CD14-positive monocyte (primary cell): ENCODE results near the gene CLDN7. TPM values are rescaled to one million over a fixed set of nuclear protein-coding genes. Genes with fewer than 3 reads are reported as not detected.

ENCODE experiments used
- DNase-seq, 3 donors: peaks; one replicate each; pipeline ENCODE4 v3.0.0-alpha.2; 2011 to 2022
- H2AFZ ChIP-seq: 2 replicates; pipeline ENCODE4 v1.6.0; 2012; ENCODE audit warnings: mild to moderate bottlenecking, low read depth, low read length, inconsistent platforms; ENCODE audit not compliant: insufficient read depth, poor library complexity, severe bottlenecking
- H3K27ac ChIP-seq, 2 donors: 1 replicate in 1 of 2; 2 replicates in 1 of 2; pipeline ENCODE4 v1.5.1; 2012 to 2013; ENCODE audit warnings: low read length in 2 of 2, control low read depth in 1 of 2, inconsistent platforms in 1 of 2, low read depth in 1 of 2, mild to moderate bottlenecking in 1 of 2
- H3K27me3 ChIP-seq, 2 donors: one replicate each; pipeline versions ENCODE4 v1.6.0 to v1.6.1; 2011 to 2013; ENCODE audit warnings: low read length in 2 of 2; ENCODE audit not compliant: control insufficient read depth in 2 of 2, insufficient read depth in 2 of 2
- H3K36me3 ChIP-seq, 2 donors: replicated peaks in 1 of 2; 1 replicate in 1 of 2; 2 replicates in 1 of 2; pipeline versions ENCODE4 v1.5.1 to v1.6.1; 2012 to 2013; ENCODE audit warnings: low read length in 2 of 2, control low read depth in 1 of 2, inconsistent platforms in 1 of 2, mild to moderate bottlenecking in 1 of 2; ENCODE audit not compliant: insufficient read depth in 2 of 2, control insufficient read depth in 1 of 2
- H3K4me1 ChIP-seq, 2 donors: 1 replicate in 1 of 2; 2 replicates in 1 of 2; pipeline versions ENCODE4 v1.5.1 to v1.6.1; 2012 to 2013; ENCODE audit warnings: low read length in 2 of 2, control low read depth in 1 of 2, inconsistent platforms in 1 of 2, mild to moderate bottlenecking in 1 of 2, moderate library complexity in 1 of 2; ENCODE audit not compliant: insufficient read depth in 2 of 2, control insufficient read depth in 1 of 2
- H3K4me2 ChIP-seq: replicated peaks from 2 replicates; pipeline ENCODE3; 2012; ENCODE audit warnings: low read length, moderate library complexity, mild to moderate bottlenecking; ENCODE audit not compliant: poor library complexity, severe bottlenecking; ENCODE audit errors: extremely low read depth
- H3K4me3 ChIP-seq, 3 experiments: fragments of 200-600 bp in 1 of 3; sonication (generic) in 1 of 3; replicated peaks in 1 of 3; 1 replicate in 2 of 3; 2 replicates in 1 of 3; pipeline ENCODE4 v1.5.1; 2011 to 2013; ENCODE audit warnings: low read length in 3 of 3, mild to moderate bottlenecking in 3 of 3, control low read depth in 2 of 3, low read depth in 2 of 3, inconsistent platforms in 1 of 3, moderate library complexity in 1 of 3
- H3K79me2 ChIP-seq: 2 replicates; pipeline ENCODE4 v1.6.0; 2012; ENCODE audit warnings: mild to moderate bottlenecking, control low read depth, inconsistent platforms, low read length, moderate library complexity; ENCODE audit not compliant: insufficient read depth
- H3K9ac ChIP-seq: 2 replicates; pipeline ENCODE4 v1.6.0; 2017; ENCODE audit warnings: low read length, mild to moderate bottlenecking; ENCODE audit not compliant: insufficient read depth, poor library complexity, severe bottlenecking
- H3K9me3 ChIP-seq, 2 donors: replicated peaks in 1 of 2; 1 replicate in 1 of 2; 2 replicates in 1 of 2; pipeline versions ENCODE4 v1.5.1 to v1.6.1; 2012 to 2013; ENCODE audit warnings: low read length in 2 of 2, control low read depth in 1 of 2; ENCODE audit not compliant: control insufficient read depth in 1 of 2, insufficient read depth in 1 of 2
- H4K20me1 ChIP-seq: 2 replicates; pipeline ENCODE4 v1.6.0; 2012; ENCODE audit warnings: mild to moderate bottlenecking, low read length, control low read depth, moderate library complexity; ENCODE audit not compliant: insufficient read depth
- H3K27ac Mint-ChIP-seq, 7 donors: one replicate each; pipeline ENCODE4 v1.8.0; 2020; ENCODE audit warnings: mild to moderate bottlenecking in 7 of 7, mixed read lengths in 7 of 7, moderate library complexity in 6 of 7, inconsistent platforms in 2 of 7
- H3K27me3 Mint-ChIP-seq, 3 donors: one replicate each; pipeline ENCODE4 v1.8.0; 2021 to 2022; ENCODE audit warnings: low read depth in 3 of 3, mild to moderate bottlenecking in 3 of 3, mixed read lengths in 3 of 3, moderate library complexity in 3 of 3, inconsistent platforms in 1 of 3
- H3K36me3 Mint-ChIP-seq, 2 donors: one replicate each; pipeline ENCODE4 v1.8.0; 2020; ENCODE audit warnings: mixed read lengths in 2 of 2, inconsistent platforms in 1 of 2, mild to moderate bottlenecking in 1 of 2
- H3K4me1 Mint-ChIP-seq: one replicate; pipeline ENCODE4 v1.8.0; 2020; ENCODE audit warnings: mild to moderate bottlenecking, mixed read lengths
- H3K4me3 Mint-ChIP-seq, 2 donors: one replicate each; pipeline ENCODE4 v1.8.0; 2020; ENCODE audit warnings: mild to moderate bottlenecking in 2 of 2, mixed read lengths in 2 of 2, moderate library complexity in 1 of 2
- H3K9me3 Mint-ChIP-seq, 7 donors: one replicate each; pipeline ENCODE4 v1.8.0; 2020 to 2022; ENCODE audit warnings: mixed read lengths in 7 of 7, mild to moderate bottlenecking in 6 of 7, moderate library complexity in 6 of 7, inconsistent platforms in 2 of 7
- WGBS: methylation state at CpG from one replicate; pipeline ENCODE4 v1.1.5; 2013; ENCODE audit warnings: missing lambda C conversion rate; ENCODE audit not compliant: insufficient coverage; 5-methylcytosine and 5-hydroxymethylcytosine counted together
- intact Hi-C, 2 donors: fragments of 100-400 bp; cut with micrococcal nuclease; formaldehyde crosslinking; loops; one replicate each; pipeline versions ENCODE4 v1.15.0 to v1.15.1; 2023
- polyA plus RNA-seq, 3 donors: library from polyadenylated mRNA; depleted of rRNA in 1 of 3; unstranded in 2 of 3; stranded (reverse) in 1 of 3; fragments of 300-500 nt in 2 of 3; fragments of >200 nt in 1 of 3; fragmentation: Illumina TruSeq in 2 of 3; gene quantifications; 1 replicate in 2 of 3; 2 replicates in 1 of 3; pipeline ENCODE4 v1.2.3, GENCODE V29; 2012 to 2021
- TF ChIP-seq, protein P1 (sequence below): fragments of 200-600 bp; IDR thresholded peaks from one replicate; pipeline ENCODE4 v1.8.0; 2022; ENCODE audit warnings: antibody characterized with exemption, mild to moderate bottlenecking

Gene CLDN7
- polyA plus RNA-seq, 3 donors: 0.49 to 13.4 (median 2.1) TPM

DNA sequence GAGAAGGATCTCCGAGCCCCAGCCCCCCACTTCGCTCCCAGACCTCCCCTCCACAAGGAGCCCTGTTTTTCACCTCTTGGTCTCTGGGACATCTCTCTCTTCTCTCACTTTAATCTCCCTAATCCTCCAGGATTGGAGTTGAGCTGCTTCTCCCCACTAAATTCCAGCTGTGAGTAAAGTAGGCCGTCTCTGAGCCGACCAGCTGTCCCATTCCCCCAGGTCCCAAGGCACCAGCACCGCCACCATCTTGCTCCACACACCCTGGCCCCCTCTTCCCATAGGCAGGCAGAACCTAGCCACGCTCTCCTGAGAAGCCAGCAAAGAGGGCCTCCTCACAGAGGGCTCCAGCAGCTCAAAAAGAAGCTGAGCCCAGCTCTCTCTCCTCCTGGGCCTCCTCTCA is 43.5 kb downstream of the CLDN7 start:
- H2AFZ ChIP-seq: no peak overlapping the region
- DNase-seq: no peak
- no peak overlapping the region for H3K4me3 ChIP-seq

DNA sequence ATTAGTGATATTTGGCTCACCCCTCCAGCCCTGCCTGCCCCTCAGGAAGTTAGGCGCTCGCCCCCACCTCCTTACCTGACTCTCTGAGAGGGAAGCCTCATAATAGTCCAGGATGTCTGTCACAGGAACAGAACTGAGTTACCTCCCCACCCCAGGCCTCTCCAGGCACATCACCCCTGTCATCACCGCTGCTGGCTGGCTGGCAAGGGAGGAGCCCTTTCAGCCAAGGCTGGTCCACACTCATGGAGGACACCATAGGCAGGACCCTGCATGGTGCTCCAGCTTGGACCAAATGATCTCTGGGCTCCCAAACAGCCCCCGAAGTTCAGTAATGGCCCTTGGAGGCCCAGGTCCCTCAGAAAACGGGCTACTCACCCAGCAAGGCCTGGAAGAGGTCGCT is 44.1 kb downstream of the CLDN7 start:
- WGBS: 70% methylated on average over 6 of the region's 6 CpGs
- Histone ChIP-seq H2AFZ (peak overlapping the region; percentile 74), H3K9me3 (no peaks in the 10 kb centered on the region), H3K4me3 (peak overlapping the region in 2 of 3 experiments; percentile 47 to 81), H4K20me1 (peaks cover 47% of the 10 kb centered on the region), H3K4me1 (peaks cover 72 to 81% of the 10 kb centered on the region in 2 donors), H3K4me2 (peak overlapping the region; percentile 90), H3K27me3 (no peaks in the 10 kb centered on the region), H3K27ac (peak overlapping the region; percentile 14 to 65), H3K36me3 (peaks cover 16 to 18% of the 10 kb centered on the region in 2 donors), H3K79me2 (peaks cover 57% of the 10 kb centered on the region), H3K9ac (no peak overlapping the region)
- Mint-ChIP-seq H3K9me3 (peaks cover 0 to 2% (median 0%) of the 10 kb centered on the region in 7 donors), H3K4me1 (peaks cover 76% of the 10 kb centered on the region), H3K36me3 (peaks cover 18 to 27% of the 10 kb centered on the region in 2 donors), H3K27ac (peak overlapping the region in 5 of 7 donors; percentile 23 to 91 (median 86)), H3K4me3 (peak overlapping the region; percentile 80 to 89), H3K27me3 (peaks cover 0 to 10% (median 2%) of the 10 kb centered on the region in 3 donors)
- intact Hi-C loops: loop anchor here in 1 of 2 donors (5.0 to 10.0 kb wide), 2 partner anchors 34 to 187 kb away; partner anchors contain the start of genes CTDNEP1, ELP5, NLGN2 and TMEM256
- TF ChIP-seq, protein P1, sequence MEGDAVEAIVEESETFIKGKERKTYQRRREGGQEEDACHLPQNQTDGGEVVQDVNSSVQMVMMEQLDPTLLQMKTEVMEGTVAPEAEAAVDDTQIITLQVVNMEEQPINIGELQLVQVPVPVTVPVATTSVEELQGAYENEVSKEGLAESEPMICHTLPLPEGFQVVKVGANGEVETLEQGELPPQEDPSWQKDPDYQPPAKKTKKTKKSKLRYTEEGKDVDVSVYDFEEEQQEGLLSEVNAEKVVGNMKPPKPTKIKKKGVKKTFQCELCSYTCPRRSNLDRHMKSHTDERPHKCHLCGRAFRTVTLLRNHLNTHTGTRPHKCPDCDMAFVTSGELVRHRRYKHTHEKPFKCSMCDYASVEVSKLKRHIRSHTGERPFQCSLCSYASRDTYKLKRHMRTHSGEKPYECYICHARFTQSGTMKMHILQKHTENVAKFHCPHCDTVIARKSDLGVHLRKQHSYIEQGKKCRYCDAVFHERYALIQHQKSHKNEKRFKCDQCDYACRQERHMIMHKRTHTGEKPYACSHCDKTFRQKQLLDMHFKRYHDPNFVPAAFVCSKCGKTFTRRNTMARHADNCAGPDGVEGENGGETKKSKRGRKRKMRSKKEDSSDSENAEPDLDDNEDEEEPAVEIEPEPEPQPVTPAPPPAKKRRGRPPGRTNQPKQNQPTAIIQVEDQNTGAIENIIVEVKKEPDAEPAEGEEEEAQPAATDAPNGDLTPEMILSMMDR: no peak
- no peak for DNase-seq

More for the DNA sequence above, 43.5 kb downstream of the CLDN7 start:
- Histone ChIP-seq H3K9me3 (no peaks in the 10 kb centered on the region), H3K4me1 (peaks cover 68 to 77% of the 10 kb centered on the region in 2 donors), H3K9ac (no peak overlapping the region), H3K4me2 (no peak overlapping the region), H3K79me2 (peaks cover 51% of the 10 kb centered on the region), H3K27me3 (no peaks in the 10 kb centered on the region), H3K27ac (no peak overlapping the region), H3K36me3 (peaks cover 22 to 24% of the 10 kb centered on the region in 2 donors), H4K20me1 (peaks cover 41% of the 10 kb centered on the region)
- H3K27ac Mint-ChIP-seq: peak overlapping the region in 6 of 7 donors; percentile 8 to 96 (median 72)
- WGBS: 92% methylated on average over 4 of the region's 6 CpGs
- intact Hi-C loops: loop anchor here in 1 of 2 donors (5.0 to 10.0 kb wide), 2 partner anchors 34 to 186 kb away; partner anchors contain the start of genes CTDNEP1, ELP5, NLGN2 and TMEM256
- TF ChIP-seq, protein P1: no peak
- H3K4me1 Mint-ChIP-seq: peaks cover 71% of the 10 kb centered on the region
- peaks cover 0 to 2% (median 0%) of the 10 kb centered on the region in 7 donors for H3K9me3 Mint-ChIP-seq
- H3K4me3 Mint-ChIP-seq: peak overlapping the region; percentile 5 to 24
- peaks cover 24 to 28% of the 10 kb centered on the region in 2 donors for H3K36me3 Mint-ChIP-seq
- peaks cover 0 to 9% (median 2%) of the 10 kb centered on the region in 3 donors for H3K27me3 Mint-ChIP-seq
